ENCODE data around the gene ZNF488. TPM values are rescaled to one million over a fixed set of nuclear protein-coding genes. Genes with fewer than 3 reads are reported as not detected.

The ZNF488 gene
- total and polyA plus RNA-seq, 10 of the 15 experiments (the other 5 are each of a cell fraction or from before 2014, with no cell fraction given), result not detected

DNA sequence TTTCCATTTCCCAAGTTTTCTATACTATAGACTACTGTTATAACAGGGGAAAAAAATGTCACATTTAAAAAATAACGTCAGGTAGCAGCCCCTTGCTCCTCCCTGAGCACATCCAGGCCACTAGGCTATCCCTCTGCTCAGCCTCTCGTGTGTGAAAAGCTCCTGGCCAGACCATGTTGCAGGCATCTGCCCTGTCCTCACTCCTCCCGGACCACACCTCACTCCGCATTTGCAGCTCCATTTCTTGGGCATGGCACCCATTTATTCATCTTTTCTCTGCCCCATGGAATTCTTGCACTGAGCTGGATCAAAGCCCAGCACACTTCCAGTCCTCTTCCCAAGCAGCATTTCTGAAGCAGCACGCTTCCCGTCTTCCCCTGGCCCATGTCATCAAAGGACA lies 63.3 kb downstream of the ZNF488 start:
- H3K9me3 ChIP-seq (replicated peaks; ENCODE audit: control insufficient read depth, insufficient read depth, low read length), result no peaks in the 10 kb centered on the region
- WGBS (ENCODE audit: insufficient coverage, insufficient replicate concordance, low lambda C conversion rate, missing lambda C conversion rate), result 11% methylated on average over 6 of the region's 6 CpGs
- no peak overlapping the region for H3K4me3 ChIP-seq
- H3K36me3 ChIP-seq (ENCODE audit: control insufficient read depth in 2 of 2, insufficient read depth in 2 of 2, low read length in 1 of 2), result no peaks in the 10 kb centered on the region
- POLR2A ChIA-PET, result no interaction called here
- H3K4me2 ChIP-seq (ENCODE audit: control insufficient read depth, insufficient read depth), result no peak overlapping the region
- intact Hi-C loops (cut with micrococcal nuclease; ENCODE audit: unreplicated experiment), result no loop called here
- CTCF ChIA-PET, result no interaction called here
- TF ChIP-seq, protein P1, sequence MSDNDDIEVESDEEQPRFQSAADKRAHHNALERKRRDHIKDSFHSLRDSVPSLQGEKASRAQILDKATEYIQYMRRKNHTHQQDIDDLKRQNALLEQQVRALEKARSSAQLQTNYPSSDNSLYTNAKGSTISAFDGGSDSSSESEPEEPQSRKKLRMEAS (IDR thresholded peaks at IDR 0.05; ENCODE audit: low read depth, low read length), result no peak
- TF ChIP-seq, protein P2, sequence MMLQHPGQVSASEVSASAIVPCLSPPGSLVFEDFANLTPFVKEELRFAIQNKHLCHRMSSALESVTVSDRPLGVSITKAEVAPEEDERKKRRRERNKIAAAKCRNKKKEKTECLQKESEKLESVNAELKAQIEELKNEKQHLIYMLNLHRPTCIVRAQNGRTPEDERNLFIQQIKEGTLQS (IDR thresholded peaks at IDR 0.05; ENCODE audit: borderline replicate concordance, extremely low read depth, low read depth, low read length), result no peak
- no peak for TF ChIP-seq NR2C1 (IDR thresholded peaks at IDR 0.05)
- in situ Hi-C loops (cut with MboI), result no loop called here
- H3K9ac ChIP-seq (ENCODE audit: control insufficient read depth, insufficient read depth, low read length), result no peak overlapping the region
- H2AFZ ChIP-seq (ENCODE audit: control insufficient read depth, low read depth, low read length), result no peak overlapping the region
- no TSS peak for BruUV-seq (replicated peaks)
- RAD21 ChIA-PET (ENCODE audit: unreplicated experiment), result interaction anchor here (2.5 kb wide), 1 partner anchor 9 kb away, joined by 10 read pairs; no protein-coding TSS in a partner anchor
- DNase-seq (ENCODE audit: low read depth, low spot score) (no peak), ATAC-seq (no peak), FAIRE-seq (no peak)
- SMC1A ChIA-PET (ENCODE audit: uncharacterized antibody, unreplicated experiment), result no interaction called here
- no peaks in the 10 kb centered on the region; a peak in 1 of 4 replicates for H3K27me3 ChIP-seq (replicated peaks in 1 of 2; ENCODE audit: control insufficient read depth in 2 of 2, insufficient read depth in 2 of 2, low read length in 1 of 2)
- no peaks in the 10 kb centered on the region for H4K20me1 ChIP-seq (ENCODE audit: control insufficient read depth, insufficient read depth)
- H3K4me1 ChIP-seq (ENCODE audit: control insufficient read depth, insufficient read depth, low read length), result no peaks in the 10 kb centered on the region
- no peaks in the 10 kb centered on the region for H3K79me2 ChIP-seq (ENCODE audit: control insufficient read depth, insufficient read depth, low read length)
- no peak overlapping the region for H3K27ac ChIP-seq (ENCODE audit: control insufficient read depth, insufficient read depth)

DNA sequence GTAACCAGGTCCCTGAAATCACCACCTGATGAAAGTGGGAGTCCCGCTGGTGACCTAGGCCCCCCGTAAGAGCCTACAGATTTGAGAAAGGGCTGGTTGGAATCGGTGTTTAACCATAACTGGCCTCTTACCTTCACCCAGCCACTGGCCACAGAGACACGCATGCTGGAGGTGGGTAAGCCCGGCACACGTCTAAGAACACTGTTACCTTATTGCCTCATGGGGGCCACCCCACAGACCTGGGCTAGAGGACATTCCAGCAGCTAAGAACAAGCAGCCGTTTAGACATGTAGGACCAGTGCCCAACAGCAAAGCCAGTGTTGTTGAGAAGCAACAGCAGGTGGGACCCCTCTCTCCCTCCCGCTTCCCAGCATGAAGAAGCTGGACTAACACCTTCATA lies 64.3 kb downstream of the ZNF488 start:
- CTCF ChIA-PET, result no interaction called here
- no peak for FAIRE-seq
- intact Hi-C loops (cut with micrococcal nuclease; ENCODE audit: unreplicated experiment), result no loop called here

More for the DNA sequence above, 64.3 kb downstream of the ZNF488 start:
- 10% methylated on average over 8 of the region's 8 CpGs for WGBS (ENCODE audit: insufficient coverage, insufficient replicate concordance, low lambda C conversion rate, missing lambda C conversion rate)
- Histone ChIP-seq H3K36me3 (ENCODE audit: control insufficient read depth in 2 of 2, insufficient read depth in 2 of 2, low read length in 1 of 2) (no peaks in the 10 kb centered on the region), H4K20me1 (ENCODE audit: control insufficient read depth, insufficient read depth) (no peaks in the 10 kb centered on the region), H3K9ac (ENCODE audit: control insufficient read depth, insufficient read depth, low read length) (no peak overlapping the region), H3K27me3 (replicated peaks in 1 of 2; ENCODE audit: control insufficient read depth in 2 of 2, insufficient read depth in 2 of 2, low read length in 1 of 2) (no peaks in the 10 kb centered on the region; a peak in 1 of 4 replicates), H3K4me3 (no peak overlapping the region), H3K4me1 (ENCODE audit: control insufficient read depth, insufficient read depth, low read length) (no peaks in the 10 kb centered on the region), H3K9me3 (replicated peaks; ENCODE audit: control insufficient read depth, insufficient read depth, low read length) (no peaks in the 10 kb centered on the region), H3K4me2 (ENCODE audit: control insufficient read depth, insufficient read depth) (no peak overlapping the region), H2AFZ (ENCODE audit: control insufficient read depth, low read depth, low read length) (no peak overlapping the region), H3K79me2 (ENCODE audit: control insufficient read depth, insufficient read depth, low read length) (no peaks in the 10 kb centered on the region), H3K27ac (ENCODE audit: control insufficient read depth, insufficient read depth) (no peak overlapping the region)
- ChIA-PET SMC1A (ENCODE audit: uncharacterized antibody, unreplicated experiment) (no interaction called here), RAD21 (ENCODE audit: unreplicated experiment) (interaction anchor here (2.5 kb wide), 1 partner anchor 8 kb away, joined by 10 read pairs; no protein-coding TSS in a partner anchor), POLR2A (no interaction called here)
- BruUV-seq (replicated peaks), result no TSS peak
- in situ Hi-C loops (cut with MboI), result no loop called here
- DNase-seq (ENCODE audit: low read depth, low spot score) (no peak), ATAC-seq (no peak)
- TF ChIP-seq MYB (IDR thresholded peaks at IDR 0.05; ENCODE audit: borderline replicate concordance, low read depth, low read length), result no peak
